ENCODE data around the gene MRRF.
"Not testable (repeated sequence)": the region's sequence is repeated elsewhere in the genome, so short reads cannot be mapped to it uniquely, and the experiment has no call there.

Gene MRRF

GRCh38 chr9:122330466-122330865, 65.8 kb downstream of the MRRF start:
- not testable (repeated sequence) for H3K9me3 ChIP-seq (ENCODE audit: control insufficient read depth, low read length); H3K36me3 ChIP-seq (ENCODE audit: control insufficient read depth, insufficient read depth, low read length); H3K4me1 ChIP-seq (ENCODE audit: control insufficient read depth, insufficient read depth, low read length, poor library complexity, severe bottlenecking); H3K4me3 ChIP-seq (ENCODE audit: insufficient read depth, low read depth, low read length, poor library complexity, severe bottlenecking); H3K27ac ChIP-seq (ENCODE audit: insufficient read depth, low read length, poor library complexity, severe bottlenecking); DNase-seq; H3K27me3 ChIP-seq (replicated peaks; ENCODE audit: control insufficient read depth, insufficient read depth, low read length, poor library complexity, severe bottlenecking)

- Histone ChIP-seq H3K4me1 (ENCODE audit: control insufficient read depth, insufficient read depth, low read length, poor library complexity, severe bottlenecking) (no peaks in the 10 kb centered on the region), H3K27ac (ENCODE audit: insufficient read depth, low read length, poor library complexity, severe bottlenecking) (no peak overlapping the region), H3K9me3 (ENCODE audit: control insufficient read depth, low read length) (no peaks in the 10 kb centered on the region), H3K27me3 (replicated peaks; ENCODE audit: control insufficient read depth, insufficient read depth, low read length, poor library complexity, severe bottlenecking) (no peaks in the 10 kb centered on the region), H3K4me3 (ENCODE audit: insufficient read depth, low read depth, low read length, poor library complexity, severe bottlenecking) (no peak overlapping the region), H3K36me3 (ENCODE audit: control insufficient read depth, insufficient read depth, low read length) (no peaks in the 10 kb centered on the region)
- no peak for DNase-seq
These were observed 66.8 kb downstream of the MRRF start for GRCh38 chr9:122331523-122331927.

GRCh38 chr9:122332083-122332482, 67.4 kb downstream of the MRRF start:
- Histone ChIP-seq H3K27me3 (replicated peaks; ENCODE audit: control insufficient read depth, insufficient read depth, low read length, poor library complexity, severe bottlenecking) (no peaks in the 10 kb centered on the region), H3K4me3 (ENCODE audit: insufficient read depth, low read depth, low read length, poor library complexity, severe bottlenecking) (no peak overlapping the region), H3K4me1 (ENCODE audit: control insufficient read depth, insufficient read depth, low read length, poor library complexity, severe bottlenecking) (no peaks in the 10 kb centered on the region), H3K27ac (ENCODE audit: insufficient read depth, low read length, poor library complexity, severe bottlenecking) (no peak overlapping the region), H3K9me3 (ENCODE audit: control insufficient read depth, low read length) (no peaks in the 10 kb centered on the region), H3K36me3 (ENCODE audit: control insufficient read depth, insufficient read depth, low read length) (no peaks in the 10 kb centered on the region)
- DNase-seq: no peak

GRCh38 chr9:122332644-122333043, 68.0 kb downstream of the MRRF start:
- no peaks in the 10 kb centered on the region for H3K4me1 ChIP-seq (ENCODE audit: control insufficient read depth, insufficient read depth, low read length, poor library complexity, severe bottlenecking)
- no peaks in the 10 kb centered on the region for H3K27me3 ChIP-seq (replicated peaks; ENCODE audit: control insufficient read depth, insufficient read depth, low read length, poor library complexity, severe bottlenecking)
- no peak for DNase-seq
- no peak overlapping the region for H3K27ac ChIP-seq (ENCODE audit: insufficient read depth, low read length, poor library complexity, severe bottlenecking)
- H3K4me3 ChIP-seq (ENCODE audit: insufficient read depth, low read depth, low read length, poor library complexity, severe bottlenecking): no peak overlapping the region
- no peaks in the 10 kb centered on the region for H3K9me3 ChIP-seq (ENCODE audit: control insufficient read depth, low read length)
- H3K36me3 ChIP-seq (ENCODE audit: control insufficient read depth, insufficient read depth, low read length): no peaks in the 10 kb centered on the region

GRCh38 chr9:122333169-122333808, 68.6 kb downstream of the MRRF start:
- H3K9me3 ChIP-seq (ENCODE audit: control insufficient read depth, low read length): no peaks in the 10 kb centered on the region
- no peak for DNase-seq
- H3K27ac ChIP-seq (ENCODE audit: insufficient read depth, low read length, poor library complexity, severe bottlenecking): no peak overlapping the region
- no peaks in the 10 kb centered on the region for H3K36me3 ChIP-seq (ENCODE audit: control insufficient read depth, insufficient read depth, low read length)
- H3K27me3 ChIP-seq (replicated peaks; ENCODE audit: control insufficient read depth, insufficient read depth, low read length, poor library complexity, severe bottlenecking): no peaks in the 10 kb centered on the region
- no peak overlapping the region for H3K4me3 ChIP-seq (ENCODE audit: insufficient read depth, low read depth, low read length, poor library complexity, severe bottlenecking)
- H3K4me1 ChIP-seq (ENCODE audit: control insufficient read depth, insufficient read depth, low read length, poor library complexity, severe bottlenecking): no peaks in the 10 kb centered on the region

- no peaks in the 10 kb centered on the region for H3K9me3 ChIP-seq (ENCODE audit: control insufficient read depth, low read length)
- DNase-seq: no peak
- H3K4me3 ChIP-seq (ENCODE audit: insufficient read depth, low read depth, low read length, poor library complexity, severe bottlenecking): no peak overlapping the region
- H3K27ac ChIP-seq (ENCODE audit: insufficient read depth, low read length, poor library complexity, severe bottlenecking): no peak overlapping the region
- H3K4me1 ChIP-seq (ENCODE audit: control insufficient read depth, insufficient read depth, low read length, poor library complexity, severe bottlenecking): no peaks in the 10 kb centered on the region
- no peaks in the 10 kb centered on the region for H3K36me3 ChIP-seq (ENCODE audit: control insufficient read depth, insufficient read depth, low read length)
- H3K27me3 ChIP-seq (replicated peaks; ENCODE audit: control insufficient read depth, insufficient read depth, low read length, poor library complexity, severe bottlenecking): no peaks in the 10 kb centered on the region
These were observed 70.2 kb downstream of the MRRF start for GRCh38 chr9:122334916-122335315.

- DNase-seq: no peak
- no peaks in the 10 kb centered on the region for H3K36me3 ChIP-seq (ENCODE audit: control insufficient read depth, insufficient read depth, low read length)
- H3K4me3 ChIP-seq (ENCODE audit: insufficient read depth, low read depth, low read length, poor library complexity, severe bottlenecking): no peak overlapping the region
- no peaks in the 10 kb centered on the region for H3K9me3 ChIP-seq (ENCODE audit: control insufficient read depth, low read length)
- no peak overlapping the region for H3K27ac ChIP-seq (ENCODE audit: insufficient read depth, low read length, poor library complexity, severe bottlenecking)
- H3K4me1 ChIP-seq (ENCODE audit: control insufficient read depth, insufficient read depth, low read length, poor library complexity, severe bottlenecking): no peaks in the 10 kb centered on the region
- H3K27me3 ChIP-seq (replicated peaks; ENCODE audit: control insufficient read depth, insufficient read depth, low read length, poor library complexity, severe bottlenecking): no peaks in the 10 kb centered on the region
These were observed 71.5 kb downstream of the MRRF start for GRCh38 chr9:122336189-122336588.

GRCh38 chr9:122336866-122337555, 72.3 kb downstream of the MRRF start:
- H3K27ac ChIP-seq (ENCODE audit: insufficient read depth, low read length, poor library complexity, severe bottlenecking): no peak overlapping the region
- H3K4me1 ChIP-seq (ENCODE audit: control insufficient read depth, insufficient read depth, low read length, poor library complexity, severe bottlenecking): no peaks in the 10 kb centered on the region
- H3K27me3 ChIP-seq (replicated peaks; ENCODE audit: control insufficient read depth, insufficient read depth, low read length, poor library complexity, severe bottlenecking): no peaks in the 10 kb centered on the region
- no peak overlapping the region for H3K4me3 ChIP-seq (ENCODE audit: insufficient read depth, low read depth, low read length, poor library complexity, severe bottlenecking)
- no peaks in the 10 kb centered on the region for H3K36me3 ChIP-seq (ENCODE audit: control insufficient read depth, insufficient read depth, low read length)
- no peak for DNase-seq
- H3K9me3 ChIP-seq (ENCODE audit: control insufficient read depth, low read length): no peaks in the 10 kb centered on the region

GRCh38 chr9:122337556-122337929, 72.9 kb downstream of the MRRF start:
- no peak for DNase-seq
- Histone ChIP-seq H3K4me3 (ENCODE audit: insufficient read depth, low read depth, low read length, poor library complexity, severe bottlenecking) (no peak overlapping the region), H3K9me3 (ENCODE audit: control insufficient read depth, low read length) (no peaks in the 10 kb centered on the region), H3K4me1 (ENCODE audit: control insufficient read depth, insufficient read depth, low read length, poor library complexity, severe bottlenecking) (no peaks in the 10 kb centered on the region), H3K27me3 (replicated peaks; ENCODE audit: control insufficient read depth, insufficient read depth, low read length, poor library complexity, severe bottlenecking) (no peaks in the 10 kb centered on the region), H3K27ac (ENCODE audit: insufficient read depth, low read length, poor library complexity, severe bottlenecking) (no peak overlapping the region), H3K36me3 (ENCODE audit: control insufficient read depth, insufficient read depth, low read length) (no peaks in the 10 kb centered on the region)

- Histone ChIP-seq H3K36me3 (ENCODE audit: control insufficient read depth, insufficient read depth, low read length) (no peaks in the 10 kb centered on the region), H3K27me3 (replicated peaks; ENCODE audit: control insufficient read depth, insufficient read depth, low read length, poor library complexity, severe bottlenecking) (no peaks in the 10 kb centered on the region), H3K4me1 (ENCODE audit: control insufficient read depth, insufficient read depth, low read length, poor library complexity, severe bottlenecking) (no peaks in the 10 kb centered on the region), H3K27ac (ENCODE audit: insufficient read depth, low read length, poor library complexity, severe bottlenecking) (no peak overlapping the region), H3K4me3 (ENCODE audit: insufficient read depth, low read depth, low read length, poor library complexity, severe bottlenecking) (no peak overlapping the region), H3K9me3 (ENCODE audit: control insufficient read depth, low read length) (no peaks in the 10 kb centered on the region)
- no peak for DNase-seq
These were observed 73.9 kb downstream of the MRRF start for GRCh38 chr9:122338536-122338935.
